PC-9 (cell line): Measurements from ENCODE around the gene SCAF8.

Source experiments
- EZH2 ChIP-seq: fragments of 200-600 bp; sonication (generic); IDR thresholded peaks from 2 replicates; pipeline ENCODE4 v1.8.0; 2017; ENCODE audit warnings: antibody characterized with exemption, low read depth
- TF ChIP-seq, protein P1 (sequence below): fragments of 200-600 bp; sonication (generic); conservative IDR thresholded peaks from 2 replicates; pipeline ENCODE4 v1.6.1; 2017; ENCODE audit warnings: mixed run types, antibody characterized with exemption, mild to moderate bottlenecking, moderate library complexity

DNA sequence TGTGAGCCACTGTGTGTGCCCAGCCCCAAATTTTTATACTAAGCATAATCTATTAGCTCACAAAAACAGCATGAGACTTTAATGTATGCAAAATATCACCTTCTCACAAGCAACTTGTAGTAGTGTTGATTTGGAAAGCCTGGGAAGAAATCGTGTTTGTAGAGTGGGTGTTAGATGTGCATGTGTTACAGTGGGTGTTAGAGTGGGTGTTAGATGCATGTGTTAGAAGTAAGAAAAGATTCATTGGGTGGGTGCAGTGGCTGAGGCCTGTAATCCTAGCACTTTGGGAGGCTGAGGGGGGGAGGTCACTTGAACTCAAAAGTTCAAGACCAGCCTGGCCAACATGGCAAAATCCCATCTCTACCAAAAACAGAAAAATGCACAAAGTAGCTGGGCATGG lies 6.3 kb upstream of the SCAF8 start:
- TF ChIP-seq, protein P1, sequence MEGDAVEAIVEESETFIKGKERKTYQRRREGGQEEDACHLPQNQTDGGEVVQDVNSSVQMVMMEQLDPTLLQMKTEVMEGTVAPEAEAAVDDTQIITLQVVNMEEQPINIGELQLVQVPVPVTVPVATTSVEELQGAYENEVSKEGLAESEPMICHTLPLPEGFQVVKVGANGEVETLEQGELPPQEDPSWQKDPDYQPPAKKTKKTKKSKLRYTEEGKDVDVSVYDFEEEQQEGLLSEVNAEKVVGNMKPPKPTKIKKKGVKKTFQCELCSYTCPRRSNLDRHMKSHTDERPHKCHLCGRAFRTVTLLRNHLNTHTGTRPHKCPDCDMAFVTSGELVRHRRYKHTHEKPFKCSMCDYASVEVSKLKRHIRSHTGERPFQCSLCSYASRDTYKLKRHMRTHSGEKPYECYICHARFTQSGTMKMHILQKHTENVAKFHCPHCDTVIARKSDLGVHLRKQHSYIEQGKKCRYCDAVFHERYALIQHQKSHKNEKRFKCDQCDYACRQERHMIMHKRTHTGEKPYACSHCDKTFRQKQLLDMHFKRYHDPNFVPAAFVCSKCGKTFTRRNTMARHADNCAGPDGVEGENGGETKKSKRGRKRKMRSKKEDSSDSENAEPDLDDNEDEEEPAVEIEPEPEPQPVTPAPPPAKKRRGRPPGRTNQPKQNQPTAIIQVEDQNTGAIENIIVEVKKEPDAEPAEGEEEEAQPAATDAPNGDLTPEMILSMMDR, result no peak
- no peak for TF ChIP-seq EZH2
